HG03378 (cell line): ENCODE measurements around the gene NDUFB4.

Source experiments
- ATAC-seq: cut with Tn5 transposase; IDR thresholded peaks from one replicate; pipeline ENCODE4 v1.9.1; 2021; ENCODE audit warnings: mild to moderate bottlenecking, moderate library complexity; ENCODE audit not compliant: unreplicated experiment

NDUFB4 gene

DNA sequence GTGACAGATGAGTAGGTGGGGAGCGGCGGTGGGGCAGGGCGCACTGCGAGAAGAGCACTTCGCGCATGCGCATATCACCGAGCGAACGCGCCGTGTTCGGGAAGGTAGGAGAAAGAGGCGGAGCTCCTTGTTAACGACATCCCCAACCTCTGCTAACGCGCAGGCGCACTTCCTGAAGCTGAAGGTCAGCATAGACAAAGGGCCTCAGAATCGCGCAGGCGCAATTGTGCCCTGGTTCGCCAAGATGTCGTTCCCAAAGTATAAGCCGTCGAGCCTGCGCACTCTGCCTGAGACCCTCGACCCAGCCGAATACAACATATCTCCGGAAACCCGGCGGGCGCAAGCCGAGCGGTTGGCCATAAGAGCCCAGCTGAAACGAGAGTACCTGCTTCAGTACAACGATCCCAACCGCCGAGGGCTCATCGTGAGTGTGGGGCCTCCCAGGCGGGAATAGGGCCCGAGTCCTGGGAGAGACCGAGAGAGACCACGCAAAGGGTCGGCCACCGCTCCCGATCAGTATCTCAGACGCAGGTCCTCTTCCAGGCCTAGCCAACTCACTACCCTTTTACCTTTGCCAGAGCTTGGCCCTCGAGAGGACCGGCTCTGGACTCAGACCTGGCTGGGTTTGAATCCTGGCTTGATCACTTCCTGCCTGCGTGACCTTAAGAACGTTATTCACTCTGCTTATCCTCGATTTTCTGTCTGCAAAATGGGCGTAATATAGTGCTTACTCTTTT, at the start of gene NDUFB4:
Gene NDUFB4, plus strand, starts transcription at position 221 of the 737 bp plus-strand sequence. Its CDS starts 24 bp downstream, at position 245.
- ATAC-seq = peak; percentile 97

DNA sequence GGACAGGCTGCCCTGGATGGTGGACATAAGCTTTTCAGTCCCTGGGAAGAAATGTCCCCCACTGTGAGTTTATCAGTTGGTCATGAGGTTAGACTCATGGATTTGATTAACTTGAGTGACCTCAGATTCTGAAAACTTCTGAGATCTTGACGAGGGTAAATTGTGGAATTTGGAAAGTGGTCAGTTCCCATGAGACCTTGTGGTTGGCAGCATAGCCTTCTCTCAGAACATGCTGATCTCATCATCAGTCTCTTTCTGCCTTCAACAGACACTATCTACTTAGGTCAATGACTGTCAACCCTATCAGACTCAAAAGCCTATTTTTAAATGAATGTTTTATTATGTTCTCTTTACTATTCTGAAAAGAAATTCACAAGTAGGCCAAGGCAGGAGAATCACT, 45.6 kb upstream of the NDUFB4 start:
- ATAC-seq = no peak

DNA sequence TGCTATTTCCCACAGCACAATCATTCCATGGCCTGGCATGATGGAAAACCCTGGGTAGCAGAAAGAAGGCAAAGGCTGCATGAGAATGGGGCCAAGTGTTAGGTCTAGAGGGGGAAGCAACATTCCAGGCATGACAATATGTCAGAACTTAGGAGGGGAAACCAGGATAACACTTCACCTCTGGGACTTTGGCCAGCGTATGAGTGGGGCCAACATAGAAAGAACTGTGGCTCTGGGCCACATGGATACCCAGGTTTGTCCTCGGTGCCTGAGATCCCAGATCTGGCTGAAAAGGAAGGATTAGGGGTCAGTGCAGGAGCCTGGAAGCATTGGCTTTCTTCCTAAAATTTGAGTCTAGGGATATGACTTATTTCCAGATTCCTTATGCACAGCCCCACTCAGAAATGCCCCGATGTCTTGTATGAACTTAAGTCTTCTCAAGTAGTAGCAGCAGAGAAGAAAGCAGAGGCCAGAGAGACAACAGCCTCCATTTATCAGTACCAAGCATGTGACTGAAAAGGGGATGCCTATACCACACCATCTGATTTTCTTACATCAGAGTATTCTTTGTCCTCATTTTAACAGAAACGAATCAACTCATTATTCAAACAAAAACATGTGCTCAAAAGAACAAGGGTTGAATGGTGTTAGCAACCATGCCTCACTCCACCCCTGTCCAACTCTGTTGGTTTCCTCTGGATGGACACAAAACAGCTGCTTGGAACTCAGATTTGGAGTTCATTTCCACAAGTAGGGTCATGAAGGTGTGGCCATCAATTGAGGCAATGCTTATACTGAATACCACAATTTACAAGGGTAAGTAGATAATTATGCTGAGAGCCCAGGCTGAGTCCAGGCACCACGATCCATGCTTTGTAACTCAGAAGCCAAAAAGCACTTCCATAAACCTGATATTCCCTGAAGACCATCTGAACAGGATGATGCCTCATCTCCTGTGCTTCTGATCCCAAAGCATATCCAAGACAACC, 43.7 kb upstream of the NDUFB4 start:
- ATAC-seq = no peak

DNA sequence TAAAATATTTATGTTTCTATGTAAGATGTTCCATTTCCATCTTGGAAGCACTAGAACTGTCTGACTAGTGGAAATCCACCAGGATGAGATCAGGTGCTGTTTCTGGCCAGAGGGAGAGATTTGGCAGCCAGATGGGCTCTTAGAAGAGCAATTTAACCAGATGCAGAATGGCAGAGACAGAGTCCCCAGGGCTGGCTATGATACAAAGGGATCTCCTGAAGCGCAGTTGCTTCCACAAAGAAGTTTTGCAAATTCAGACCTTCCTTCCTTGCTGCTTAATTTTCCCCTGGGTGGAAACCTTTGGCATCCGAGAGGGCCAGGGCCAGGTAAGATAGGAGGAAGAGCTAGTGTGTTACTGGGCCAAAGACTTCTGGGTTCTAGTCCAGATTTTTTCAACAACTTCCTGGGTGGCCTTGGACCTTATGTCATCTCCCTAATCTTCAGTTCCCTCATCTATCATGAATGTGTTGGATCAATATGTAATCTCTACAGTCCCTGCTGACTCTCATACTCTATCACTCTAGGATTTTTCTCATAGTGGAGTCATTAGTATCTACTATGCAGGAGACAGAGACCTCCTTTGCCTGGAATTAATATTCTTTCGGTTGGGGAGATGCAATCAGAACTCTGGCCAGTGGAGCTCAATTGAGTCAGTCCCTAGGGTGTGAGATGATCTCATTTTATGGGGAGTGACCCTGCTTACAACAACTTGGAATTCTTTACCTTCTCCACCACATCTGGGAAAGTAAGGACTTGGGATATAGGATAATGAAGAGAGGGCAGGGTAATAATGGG, 41.1 kb upstream of the NDUFB4 start:
- no peak for ATAC-seq

DNA sequence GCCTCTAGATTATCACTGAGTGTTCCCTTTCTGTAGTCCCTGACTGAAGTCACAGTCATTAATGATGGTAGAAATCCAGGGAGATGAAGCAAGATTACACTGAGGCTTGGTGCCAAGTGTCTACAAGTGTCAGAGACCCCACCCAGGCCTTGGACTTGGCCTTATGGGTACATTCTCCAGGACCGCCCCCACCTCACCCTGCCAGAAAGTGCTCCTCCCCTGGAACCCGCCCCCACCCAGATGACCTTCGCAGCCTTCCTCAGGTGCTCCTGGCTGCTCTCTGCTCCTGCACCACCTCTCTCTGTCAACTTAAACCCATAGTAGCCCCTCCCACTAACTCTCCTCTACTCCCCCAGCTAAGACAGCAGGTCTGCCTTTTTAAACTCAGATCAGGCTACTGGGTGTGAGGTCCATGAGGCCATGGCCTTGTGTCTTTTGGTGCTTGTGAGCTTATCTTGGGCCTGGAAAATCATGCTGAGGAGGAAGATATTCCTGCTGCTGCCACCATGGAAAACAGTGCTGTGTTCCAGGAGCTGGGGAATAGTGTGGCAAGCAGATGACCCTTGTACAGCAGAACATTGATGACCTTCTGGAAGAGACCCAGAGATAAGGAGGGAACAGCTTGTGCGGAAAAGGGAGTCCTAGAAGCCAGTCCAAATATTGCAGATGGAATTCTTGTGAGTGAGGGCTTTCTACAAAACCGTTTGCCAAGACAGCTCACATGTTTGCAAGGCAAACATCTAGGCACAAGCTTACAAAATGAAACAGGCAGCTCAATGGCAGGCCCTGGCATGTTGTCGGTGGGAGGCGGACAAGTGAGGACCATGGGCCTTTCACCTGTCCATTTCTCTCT, 40.3 kb upstream of the NDUFB4 start:
- ATAC-seq = no peak

DNA sequence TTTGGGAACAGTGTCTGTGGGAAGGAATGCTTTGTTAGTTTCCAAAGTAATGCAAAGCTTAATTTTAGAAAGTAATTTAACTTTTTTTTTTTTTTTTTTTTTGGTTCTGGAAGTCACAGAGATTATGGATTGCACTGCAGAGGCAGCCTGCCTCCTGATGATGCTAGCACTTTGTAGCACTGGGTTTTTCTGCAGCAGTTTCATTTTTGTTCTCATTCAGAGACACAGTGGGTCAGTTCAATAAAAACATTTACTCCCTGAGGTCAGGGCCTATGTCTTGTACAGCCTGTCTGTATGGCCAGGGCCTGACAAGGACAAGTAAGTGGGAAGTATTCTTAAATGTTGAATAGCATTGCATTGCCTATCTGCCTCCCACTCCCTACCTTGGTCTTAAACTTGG, 39.0 kb upstream of the NDUFB4 start:
- ATAC-seq = no peak

DNA sequence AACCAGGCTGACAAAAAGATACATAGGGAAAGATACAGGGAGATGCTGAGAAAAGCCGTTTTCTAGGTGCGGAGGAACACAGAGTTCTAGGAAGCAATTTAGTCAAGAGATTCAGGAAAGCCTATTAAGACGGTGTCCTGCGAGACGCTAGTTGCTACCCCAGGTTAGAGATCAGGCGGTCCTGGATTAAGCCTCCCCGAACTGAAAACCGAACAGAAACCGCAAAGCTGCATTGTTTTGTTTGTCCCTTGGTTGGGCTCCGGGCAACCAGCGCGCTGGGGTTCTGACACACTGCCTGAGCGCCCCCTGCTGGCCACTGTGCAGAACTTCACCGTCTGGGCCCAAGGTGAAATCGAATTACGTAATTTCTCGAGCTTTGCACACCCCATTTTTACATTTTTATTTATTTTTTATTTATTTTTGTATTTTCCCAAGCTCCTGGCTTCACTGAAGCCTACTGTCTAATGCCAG, 37.3 kb upstream of the NDUFB4 start:
- peak; percentile 80 for ATAC-seq

DNA sequence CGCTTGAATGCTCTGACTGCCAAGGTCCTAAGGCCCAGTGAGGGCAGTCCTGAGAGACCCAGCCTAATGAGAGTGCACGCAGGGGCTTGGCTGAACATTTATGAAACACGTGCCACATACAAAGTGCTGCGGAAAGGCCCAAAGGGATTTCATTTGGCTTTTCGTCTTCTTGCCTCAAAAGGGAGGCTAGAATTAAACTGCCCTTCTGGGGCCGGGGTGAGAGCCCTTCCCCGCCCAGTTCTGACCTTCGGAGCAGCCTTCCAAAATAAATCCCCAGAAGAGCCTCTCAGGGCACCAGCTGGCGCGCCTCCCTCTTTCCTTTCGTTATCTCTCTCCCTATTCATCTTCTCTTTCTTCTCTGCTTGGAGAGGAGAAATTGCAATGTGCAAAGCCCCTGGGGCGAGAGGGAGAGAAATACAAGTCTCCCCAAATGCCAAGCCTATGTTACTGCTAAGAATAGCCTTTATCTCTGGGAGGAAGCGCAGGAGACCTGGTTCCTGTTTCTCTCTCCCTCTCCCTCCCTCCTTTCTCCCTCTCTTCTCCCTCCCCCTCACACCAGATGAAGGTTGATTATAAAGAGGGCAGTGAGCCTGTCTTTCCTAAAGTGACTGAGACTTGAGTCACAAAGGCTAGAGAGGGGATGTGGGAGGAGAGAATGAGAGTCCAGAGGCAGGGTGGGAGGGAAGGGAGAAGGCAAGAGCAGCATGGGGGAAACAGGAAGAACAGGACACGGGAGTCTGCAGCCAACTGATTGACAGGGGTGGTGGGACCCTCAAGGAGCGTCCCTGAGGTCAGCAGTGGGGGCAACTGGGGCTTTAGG, 36.7 kb upstream of the NDUFB4 start:
- ATAC-seq = peak; percentile 34

DNA sequence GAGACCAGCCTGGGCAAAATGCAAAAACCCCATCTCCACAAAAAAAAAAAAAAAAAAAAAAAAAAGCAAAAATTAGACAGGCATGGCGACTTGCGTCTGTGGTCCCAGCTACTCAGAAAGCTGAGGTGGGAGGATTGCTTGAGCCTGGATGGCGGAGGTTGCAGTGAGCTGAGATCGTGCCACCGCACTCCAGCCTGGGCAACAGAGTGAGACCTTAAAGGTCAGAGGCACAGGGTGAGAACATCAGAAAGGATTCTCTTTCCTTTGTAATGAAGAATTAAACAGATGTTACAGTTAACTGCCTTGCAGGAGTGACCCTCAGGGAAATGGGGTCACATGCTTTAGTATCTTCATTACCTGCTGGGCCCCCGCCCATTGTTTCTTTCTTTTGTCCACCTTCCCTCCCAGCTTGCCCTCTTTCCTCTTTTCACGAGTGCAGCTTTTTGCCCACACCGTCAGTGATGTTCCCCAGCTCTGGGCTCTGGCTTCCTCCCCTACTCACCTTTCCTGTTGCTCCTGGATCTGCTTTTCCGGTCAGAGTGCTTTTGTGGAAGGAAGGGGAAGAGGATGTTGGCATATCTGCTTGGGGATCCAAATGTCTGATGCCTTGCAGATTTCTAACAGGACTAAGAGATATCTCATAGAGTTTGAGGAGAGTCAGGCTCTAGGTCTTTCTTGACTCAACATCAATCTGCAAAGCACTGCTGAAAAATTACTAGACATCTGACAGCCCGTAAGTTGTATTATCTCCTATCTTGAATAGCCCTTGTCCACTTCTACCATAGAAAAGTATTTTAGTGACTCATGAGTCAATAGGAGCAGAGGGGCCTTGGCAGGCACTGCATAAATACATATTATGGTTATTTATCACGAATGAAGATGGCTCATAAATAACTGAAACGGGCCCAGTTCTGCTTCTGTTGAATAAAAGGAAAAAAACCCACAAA, 35.6 kb upstream of the NDUFB4 start:
- ATAC-seq = no peak

DNA sequence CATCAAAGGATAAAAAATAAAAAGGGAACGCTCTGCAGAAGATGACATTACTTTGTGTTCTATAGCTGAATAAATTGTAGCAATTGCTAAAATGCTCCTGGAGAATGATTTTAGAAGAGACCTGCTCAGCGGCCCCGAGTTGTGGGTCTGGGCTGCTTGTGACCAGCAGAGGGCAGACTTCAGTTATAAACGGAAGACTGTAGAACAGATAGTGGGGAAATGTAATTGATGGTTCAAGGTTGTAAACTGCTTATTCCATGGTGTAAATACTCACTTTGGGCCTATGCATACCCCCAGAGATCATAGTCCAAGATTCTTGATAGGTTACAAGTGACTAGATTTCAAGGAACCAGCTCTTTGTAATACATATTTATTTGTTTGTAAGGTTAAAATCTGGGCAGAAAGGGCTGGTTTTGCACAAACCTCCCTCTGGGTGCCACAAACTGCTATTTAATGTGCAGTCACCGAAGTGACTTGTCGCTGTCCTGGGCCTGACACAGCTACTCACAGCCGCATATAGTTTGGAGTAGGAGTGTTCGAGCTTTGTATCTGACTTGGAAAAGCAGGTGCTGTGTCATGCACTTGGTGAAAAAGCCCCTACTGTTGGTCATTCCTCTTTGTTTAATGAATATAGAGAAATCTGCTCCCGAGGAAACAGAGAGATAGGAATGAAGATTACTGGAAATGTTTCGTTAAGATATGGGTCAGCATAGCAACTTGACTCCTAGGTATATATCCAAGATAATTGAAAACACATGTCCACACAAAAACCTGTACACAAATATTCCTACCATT, 34.7 kb upstream of the NDUFB4 start:
- ATAC-seq = peak; percentile 47

DNA sequence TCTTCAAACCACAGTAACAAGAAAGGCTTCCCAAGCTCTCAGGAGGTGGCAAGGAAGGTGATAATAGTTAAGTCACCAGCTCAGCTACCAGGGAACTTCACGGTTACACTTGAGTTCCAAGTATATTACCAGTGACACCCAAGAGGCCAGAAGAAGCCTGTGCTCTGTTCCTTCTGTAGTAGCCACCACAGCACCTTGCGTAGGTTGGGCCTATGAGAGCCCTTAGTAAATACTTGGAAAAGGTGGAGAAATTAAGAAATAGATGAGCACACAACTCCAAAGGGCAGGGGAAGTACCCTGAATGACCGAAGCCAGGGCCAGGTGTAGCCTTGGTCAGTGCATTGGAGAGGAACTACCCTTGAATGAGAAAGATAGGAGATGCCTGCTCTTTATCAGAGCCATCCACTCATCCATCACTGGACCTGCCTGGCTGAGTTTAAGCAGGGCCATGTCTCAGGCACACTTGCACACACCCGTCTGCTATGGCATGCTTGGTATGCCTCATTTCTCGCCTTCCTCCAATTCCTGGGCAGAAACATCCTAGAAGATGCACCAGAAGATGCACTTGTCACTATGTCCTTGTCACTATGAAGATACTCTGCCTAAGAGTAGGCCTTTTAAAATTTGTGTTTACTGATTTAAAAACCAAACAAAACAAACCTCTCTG, 32.6 kb upstream of the NDUFB4 start:
- no peak for ATAC-seq

DNA sequence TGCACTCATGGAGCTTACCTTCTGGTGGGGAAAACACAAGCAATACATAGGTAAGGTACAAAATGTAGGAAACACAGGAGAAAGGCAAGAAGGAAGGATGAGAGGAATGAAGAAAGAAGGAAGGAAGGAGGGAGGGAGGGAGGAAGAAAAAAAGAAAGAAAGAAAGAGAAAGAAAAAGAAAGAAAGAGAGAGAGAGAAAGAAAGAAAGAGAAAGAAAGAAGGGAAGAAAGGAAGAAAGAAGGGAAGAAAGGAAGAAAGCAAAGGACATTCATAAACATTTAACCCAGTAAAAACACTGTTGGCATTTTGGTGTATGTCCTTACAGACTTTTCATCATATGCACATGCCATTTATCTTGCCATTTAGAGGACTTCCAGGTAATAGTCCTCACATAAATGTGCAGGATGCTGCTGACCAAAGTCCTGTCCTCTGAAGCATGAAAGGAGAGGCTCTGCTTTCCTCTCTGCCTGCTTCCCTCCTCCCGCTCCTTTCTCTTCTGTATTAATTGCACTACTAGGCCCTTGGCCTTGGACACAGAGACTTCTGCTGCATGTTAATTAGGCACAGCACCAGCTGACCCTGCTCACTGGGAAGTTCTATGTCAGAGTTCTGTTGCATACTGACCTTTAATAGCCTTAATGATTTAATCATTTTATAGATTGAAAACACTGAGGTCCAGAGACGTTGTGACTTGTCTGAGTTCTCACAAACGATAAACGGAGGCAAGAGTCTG, 29.7 kb upstream of the NDUFB4 start:
- no peak for ATAC-seq

DNA sequence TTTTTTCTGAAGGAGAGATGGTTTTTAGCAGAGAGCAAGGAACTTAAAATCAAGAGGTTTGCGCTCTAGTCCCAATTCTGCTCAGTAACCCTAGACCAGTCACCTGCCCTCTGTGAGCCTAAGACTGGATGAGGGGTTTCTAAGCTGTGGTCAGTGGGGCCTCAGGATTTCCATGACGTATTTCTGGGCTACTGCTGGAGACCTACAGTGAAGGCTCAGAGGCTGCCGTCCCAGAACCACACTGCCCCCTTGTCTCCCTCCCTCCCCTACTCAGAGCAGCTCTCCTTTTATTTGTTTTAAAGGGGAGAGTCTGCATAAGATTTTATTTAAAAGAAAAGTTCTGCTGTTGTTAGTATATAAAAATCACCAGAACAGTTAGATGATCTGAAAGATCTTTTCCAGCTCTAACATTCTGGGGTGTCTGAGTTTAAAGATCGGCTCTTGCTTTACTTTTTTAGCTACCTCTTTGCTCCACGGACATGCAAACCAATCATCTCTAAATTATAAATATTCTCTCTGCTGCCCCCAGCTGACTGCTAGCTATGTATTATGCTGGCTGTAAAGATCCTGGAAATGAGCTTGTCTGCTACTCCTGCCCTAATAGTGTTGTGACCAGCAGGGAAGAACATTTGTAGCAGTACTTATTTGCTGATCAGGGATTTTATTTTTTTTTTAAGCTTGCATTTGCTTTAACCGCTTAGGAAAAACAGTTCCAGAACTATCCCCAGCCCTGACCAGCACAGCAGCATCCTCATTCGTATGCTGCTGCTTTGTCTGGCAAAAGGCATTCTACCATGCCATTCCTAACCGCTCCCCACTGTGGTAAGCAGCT, 28.6 kb upstream of the NDUFB4 start:
- ATAC-seq = peak; percentile 46

DNA sequence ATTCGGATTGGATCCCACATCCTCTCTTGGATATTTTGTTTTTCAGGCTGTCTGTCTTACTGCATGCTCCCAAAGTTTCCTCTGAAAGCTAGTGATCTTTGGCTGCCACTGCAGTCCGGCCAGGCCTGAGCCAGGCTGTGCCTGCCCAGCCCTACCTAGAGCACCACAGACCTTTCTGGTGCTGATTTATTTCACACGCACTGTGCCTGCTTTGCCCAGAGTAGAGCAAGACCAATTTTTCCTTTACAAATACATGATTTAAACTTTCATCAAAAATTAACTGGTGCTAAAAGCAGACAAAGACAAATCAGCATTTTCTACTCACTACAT, 28.0 kb upstream of the NDUFB4 start:
- no peak for ATAC-seq

DNA sequence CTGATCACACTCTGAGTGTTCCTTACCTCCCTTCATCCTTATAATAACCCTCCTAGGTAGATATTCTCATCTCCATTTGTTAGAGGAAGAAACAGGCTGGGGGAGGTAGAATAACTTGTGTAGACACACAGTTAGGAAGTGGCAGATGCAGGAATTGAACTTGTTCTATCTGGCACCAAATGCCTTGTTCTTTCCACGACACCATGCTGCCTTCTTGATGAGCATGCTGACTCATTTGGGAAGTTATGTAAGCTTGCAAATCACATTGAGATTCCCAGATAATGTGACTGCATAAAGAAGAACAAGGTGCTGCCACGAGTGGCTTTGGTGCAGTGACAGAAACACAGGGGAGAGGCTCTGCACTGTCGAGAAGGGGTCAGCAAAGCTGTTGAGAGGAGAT, 27.5 kb upstream of the NDUFB4 start:
- ATAC-seq = no peak
